Measurements from ENCODE around the gene NTNG2.
A peak's percentile ranks its signal among the peaks of the same experiment; 100 is the strongest.

NTNG2 gene

GRCh38 chr9:132238026-132238972 lies 76.4 kb downstream of the NTNG2 start:
- no peak for DNase-seq

GRCh38 chr9:132238992-132239391 lies 77.1 kb downstream of the NTNG2 start:
- DNase-seq, result no peak

GRCh38 chr9:132239518-132239917 lies 77.7 kb downstream of the NTNG2 start:
- no peak for DNase-seq

GRCh38 chr9:132239999-132240840 lies 78.4 kb downstream of the NTNG2 start:
- DNase-seq, result no peak

GRCh38 chr9:132240841-132241482 lies 79.1 kb downstream of the NTNG2 start:
- peak; percentile 99 for DNase-seq

GRCh38 chr9:132241483-132241839 lies 79.6 kb downstream of the NTNG2 start:
- DNase-seq, result no peak

GRCh38 chr9:132241840-132242620 lies 80.2 kb downstream of the NTNG2 start:
- peak; percentile 41 for DNase-seq

GRCh38 chr9:132242621-132243155 lies 80.8 kb downstream of the NTNG2 start:
- no peak for DNase-seq

GRCh38 chr9:132243156-132244074 lies 81.6 kb downstream of the NTNG2 start:
- no peak for DNase-seq

- no peak for DNase-seq
Observed at GRCh38 chr9:132244582-132245455, 83.0 kb downstream of the NTNG2 start.

- no peak for DNase-seq
Observed at GRCh38 chr9:132245465-132245864, 83.6 kb downstream of the NTNG2 start.

- no peak for DNase-seq
Observed at GRCh38 chr9:132247942-132248341, 86.1 kb downstream of the NTNG2 start.

- DNase-seq, result no peak
Observed at GRCh38 chr9:132249123-132249522, 87.3 kb downstream of the NTNG2 start.

GRCh38 chr9:132249690-132250089 lies 87.8 kb downstream of the NTNG2 start:
- DNase-seq, result no peak

GRCh38 chr9:132250324-132251262 lies 88.7 kb downstream of the NTNG2 start:
- no peak for DNase-seq

GRCh38 chr9:132260846-132261245 lies 99.0 kb downstream of the NTNG2 start:
- DNase-seq, result no peak

- no peak for DNase-seq
Observed at GRCh38 chr9:132266017-132266416, 104.2 kb downstream of the NTNG2 start.

- DNase-seq, result no peak
Observed at GRCh38 chr9:132267660-132268059, 105.8 kb downstream of the NTNG2 start.

Data from activated CD4-positive, alpha-beta T cell treated with anti-CD3 and anti-CD28 coated beads for 1 hour (primary cell).